ENCODE data around the gene EYA2. TPM values are rescaled to one million over a fixed set of nuclear protein-coding genes. Genes with fewer than 3 reads are reported as not detected.
"Not testable (repeated sequence)": the region's sequence is repeated elsewhere in the genome, so short reads cannot be mapped to it uniquely, and the experiment has no call there.

EYA2 gene
- polyA plus RNA-seq, 5 donors, result 0.80 to 2.7 (median 1.3) TPM

DNA sequence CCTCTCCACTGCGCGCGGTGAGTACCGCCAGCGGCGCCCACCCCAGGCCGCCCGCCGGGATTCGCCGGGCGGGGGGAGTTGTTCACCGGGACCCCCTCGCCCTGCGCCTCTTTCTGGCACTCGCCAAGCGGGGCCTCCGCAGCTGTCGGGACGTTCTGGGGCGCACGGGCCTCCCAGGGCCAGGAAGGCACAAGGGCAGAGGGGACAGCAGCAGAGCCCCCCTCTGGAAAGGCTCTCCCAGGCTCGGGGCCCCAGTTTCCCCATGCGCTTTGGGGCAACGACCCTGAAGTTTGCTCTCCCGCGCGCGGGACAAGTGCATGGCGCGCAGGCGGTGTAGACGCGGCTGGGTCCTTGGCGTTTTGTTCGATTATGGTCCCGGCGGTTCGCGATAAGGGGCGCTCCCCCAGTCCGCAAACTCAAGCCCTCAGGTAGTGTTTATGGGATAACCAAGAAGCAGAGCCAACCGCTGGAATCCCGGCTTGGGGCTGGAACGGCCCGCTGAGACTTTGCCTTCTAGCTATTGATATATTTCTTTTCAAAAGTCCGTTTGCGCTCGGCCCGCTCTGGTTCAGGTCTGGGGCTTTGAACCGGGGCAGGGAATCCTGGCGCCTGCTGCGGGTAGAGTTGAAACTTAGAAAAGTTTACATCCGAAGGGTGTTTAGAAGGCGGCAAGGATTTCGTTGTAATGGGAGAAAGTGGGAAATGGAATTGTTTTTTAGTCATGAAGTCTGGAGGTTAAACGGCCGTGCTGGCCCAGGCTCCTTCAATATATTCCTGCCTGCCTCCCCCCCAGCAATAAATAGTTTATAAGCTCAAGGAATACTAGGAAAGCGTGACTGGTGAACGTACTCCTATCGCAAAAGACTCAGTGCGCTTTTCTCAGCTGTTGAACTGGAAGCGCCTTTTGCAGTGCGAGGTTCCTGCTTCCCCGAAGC, 595 bp downstream of the EYA2 start:
- no peak for DNase-seq

DNA sequence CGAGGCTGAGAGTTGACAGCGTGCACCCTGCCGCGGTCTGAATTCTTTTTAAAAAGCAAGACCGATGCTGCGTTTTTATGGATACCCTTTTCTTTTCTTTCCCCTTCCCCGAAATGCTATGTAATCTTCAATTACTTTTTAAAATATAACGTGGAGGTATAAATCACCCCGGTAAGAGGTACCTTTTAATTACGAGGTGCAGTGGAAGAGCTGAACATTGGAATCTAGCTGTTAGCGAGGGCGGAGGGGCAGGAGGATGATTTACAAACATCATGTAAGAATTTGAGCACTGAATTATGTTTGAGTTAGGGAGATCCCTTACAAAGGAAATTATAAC, 1.2 kb downstream of the EYA2 start:
- no peak for DNase-seq

DNA sequence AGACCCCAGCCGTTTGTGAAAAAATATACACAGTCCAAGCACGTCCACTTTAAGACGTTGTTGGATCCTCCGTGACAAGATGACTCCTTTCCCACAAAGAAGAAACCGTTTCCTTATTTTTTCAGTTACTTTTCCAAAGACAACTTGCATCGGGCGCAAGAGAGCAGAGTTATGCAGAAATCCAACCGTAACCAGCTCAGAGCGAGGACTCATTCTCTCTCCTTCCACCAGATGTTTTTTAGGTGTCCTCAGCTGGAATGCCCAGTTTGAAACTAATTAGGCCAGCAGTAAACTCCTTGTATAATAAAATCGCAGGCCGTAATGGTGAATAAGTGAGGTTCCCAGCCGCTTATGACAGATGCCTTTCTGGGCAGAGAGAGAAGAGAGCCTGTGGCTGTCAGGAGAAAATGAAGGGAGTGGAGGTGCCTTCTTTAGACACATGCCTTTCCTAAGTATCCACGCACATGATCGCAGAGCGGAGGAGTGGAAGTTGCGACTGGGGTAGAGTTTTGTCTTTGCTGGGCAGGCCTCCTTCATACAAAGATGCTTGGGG, 2.8 kb downstream of the EYA2 start:
- no peak for DNase-seq

GRCh38 chr20:46898423-46898822, 3.8 kb downstream of the EYA2 start:
- no peak for DNase-seq

GRCh38 chr20:46899621-46900020, 5.0 kb downstream of the EYA2 start:
- DNase-seq, result no peak

- DNase-seq, result no peak
Observed at GRCh38 chr20:46900086-46900485, 5.4 kb downstream of the EYA2 start.

GRCh38 chr20:46900826-46901225, 6.2 kb downstream of the EYA2 start:
- DNase-seq, result no peak

GRCh38 chr20:46901638-46902037, 7.0 kb downstream of the EYA2 start:
- DNase-seq, result no peak

- no peak for DNase-seq
Observed at GRCh38 chr20:46903256-46903655, 8.6 kb downstream of the EYA2 start.

- no peak for DNase-seq
Observed at GRCh38 chr20:46903937-46904336, 9.3 kb downstream of the EYA2 start.

- DNase-seq, result no peak
Observed at GRCh38 chr20:46905364-46906125, 10.9 kb downstream of the EYA2 start.

DNA sequence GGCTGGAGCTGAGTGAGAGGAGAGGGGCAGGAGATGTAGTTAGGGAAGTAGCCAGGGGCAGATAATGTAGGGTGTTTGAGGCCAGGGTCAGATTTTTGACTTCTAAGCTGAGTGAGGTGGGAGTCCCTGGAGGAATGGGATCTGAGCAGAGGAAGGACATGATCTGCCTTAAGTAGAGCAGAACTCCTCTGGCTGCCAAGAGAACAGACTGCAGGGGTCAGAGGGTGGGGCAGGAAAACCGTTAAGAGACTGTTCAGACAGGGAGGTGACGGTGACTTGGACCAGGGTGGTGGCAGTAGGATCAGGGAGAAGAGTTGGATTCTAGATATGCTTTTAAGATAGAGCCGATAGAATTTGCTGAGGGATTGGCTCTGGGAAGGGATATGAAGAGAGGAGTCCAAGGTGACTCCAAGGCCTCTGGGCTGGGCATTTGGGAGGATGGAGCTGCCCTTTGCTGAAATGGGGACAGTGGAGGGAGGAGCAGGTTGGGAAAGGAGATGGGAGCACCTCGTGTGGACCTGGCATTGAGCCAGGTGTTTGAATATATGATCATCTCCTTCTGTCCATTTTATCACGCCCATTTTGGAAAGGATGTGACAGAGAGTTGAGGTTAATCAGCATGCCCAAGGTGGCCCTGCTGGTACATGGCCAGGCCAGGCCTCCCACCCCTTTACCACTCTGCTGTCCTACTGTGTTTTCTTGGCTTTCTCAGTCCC, 18.8 kb downstream of the EYA2 start:
- DNase-seq, result no peak

- no peak for DNase-seq
Observed at GRCh38 chr20:46914789-46915379, 20.2 kb downstream of the EYA2 start.

DNA sequence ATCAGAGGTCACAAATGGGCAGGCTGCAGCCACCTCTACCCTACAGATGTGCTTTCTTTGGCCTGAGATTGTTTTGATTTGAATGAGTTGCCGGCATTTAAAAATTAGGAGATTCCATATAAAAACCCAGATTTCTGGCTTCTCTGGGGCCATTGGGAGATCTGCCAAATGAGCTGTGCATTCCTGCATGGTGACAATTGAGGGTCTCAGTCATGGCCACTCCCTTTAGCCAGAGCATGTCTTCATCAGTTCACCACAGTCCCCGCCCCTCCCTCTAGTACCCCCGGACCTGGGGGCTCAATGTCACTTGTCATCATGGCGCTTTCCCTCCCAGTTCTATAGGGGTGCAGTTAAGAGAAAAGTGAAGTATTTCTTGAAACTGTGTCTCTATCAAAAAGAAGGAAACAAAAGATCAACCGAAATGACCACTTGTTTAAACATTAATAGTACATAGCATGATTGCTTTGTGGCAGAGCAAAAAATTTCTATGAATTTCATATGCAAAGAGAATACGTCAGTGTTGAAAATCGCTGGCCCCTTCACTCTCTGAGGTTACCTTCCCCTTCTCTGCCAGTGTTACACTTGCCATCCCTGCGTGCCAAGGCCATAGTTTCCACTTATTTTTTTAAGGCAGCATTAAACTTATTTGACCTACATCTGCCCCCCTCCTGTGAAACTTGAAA, 21.1 kb downstream of the EYA2 start:
- DNase-seq, result no peak

- DNase-seq, result no peak
Observed at GRCh38 chr20:46916258-46916603, 21.6 kb downstream of the EYA2 start.

DNA sequence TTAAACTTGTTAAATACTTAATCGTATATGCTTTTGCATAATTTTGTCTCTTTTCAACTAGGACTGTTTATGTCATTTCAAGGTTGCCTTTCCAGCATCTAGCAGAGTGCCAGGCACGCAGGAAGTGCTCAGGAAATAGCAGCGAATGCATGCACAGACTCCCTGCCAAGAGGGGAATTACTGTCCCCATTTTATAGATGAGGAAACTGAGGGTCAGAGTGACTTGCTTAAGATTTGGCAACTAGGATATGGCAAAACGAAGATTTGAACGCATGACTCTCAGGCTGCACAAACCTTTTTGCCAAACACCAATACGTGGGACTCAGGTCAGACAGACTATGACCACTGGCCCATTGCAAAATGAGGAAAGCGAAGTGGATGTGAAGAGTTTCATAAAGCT, 22.5 kb downstream of the EYA2 start:
- DNase-seq, result no peak

DNA sequence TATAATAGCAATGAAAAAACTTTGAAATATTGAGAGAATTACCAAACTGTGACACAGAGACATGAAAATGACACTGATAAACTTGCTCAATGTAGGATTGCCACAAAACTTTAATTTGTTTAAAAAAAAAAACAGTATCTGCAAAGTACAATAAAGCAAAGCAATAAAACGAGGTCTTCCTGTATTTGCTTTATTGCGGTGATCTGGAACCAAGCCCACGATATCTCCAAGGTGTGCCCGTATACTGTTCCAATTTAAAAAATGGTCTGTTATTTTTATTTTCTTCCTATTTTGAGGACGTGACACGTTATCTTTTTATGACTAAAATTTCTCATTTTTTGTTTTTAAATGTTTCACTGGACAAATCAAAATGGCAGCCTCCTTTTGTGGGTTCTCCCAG, 25.5 kb downstream of the EYA2 start:
- DNase-seq, result no peak

DNA sequence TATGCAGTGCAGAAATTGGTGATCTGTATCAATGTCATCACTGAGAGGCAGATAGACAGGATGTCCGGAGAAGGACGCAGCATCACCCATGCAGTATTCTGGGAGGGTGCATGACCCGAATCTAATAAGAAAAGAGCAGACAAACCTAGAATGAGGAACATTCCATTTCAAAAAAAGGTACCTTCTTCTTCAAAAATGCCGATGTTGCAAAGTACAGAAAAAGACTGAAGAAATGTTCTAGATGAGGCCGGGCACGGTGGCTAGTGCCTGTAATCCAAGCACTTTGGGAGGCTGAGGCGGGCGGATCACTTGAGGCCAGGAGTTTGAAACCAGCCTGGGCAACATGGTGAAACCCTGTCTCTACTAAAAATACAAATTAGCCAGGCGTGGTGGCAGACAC, 28.2 kb downstream of the EYA2 start:
- not testable (repeated sequence) for DNase-seq

DNA sequence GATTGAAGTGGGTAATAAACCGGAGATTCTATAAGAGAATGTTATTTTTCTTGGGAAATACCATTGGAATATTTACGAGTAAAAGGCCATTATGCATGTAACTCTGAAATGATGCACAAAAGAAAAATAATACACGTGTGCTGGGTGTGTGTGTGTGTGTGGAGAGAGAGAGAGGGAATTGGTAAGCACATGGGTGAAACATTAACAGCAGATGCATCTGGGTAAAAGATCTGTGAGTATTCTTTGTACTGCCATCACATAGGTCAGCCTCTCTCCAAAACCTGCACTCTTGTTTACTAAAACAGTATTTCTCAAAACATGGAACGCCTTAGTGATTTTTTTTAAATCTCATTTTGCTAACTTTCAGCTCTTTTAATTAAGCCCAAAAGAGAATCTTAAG, 28.9 kb downstream of the EYA2 start:
- DNase-seq, result no peak

GRCh38 chr20:46928580-46929132, 34.0 kb downstream of the EYA2 start:
- no peak for DNase-seq

- DNase-seq, result no peak
Observed at GRCh38 chr20:46929902-46930301, 35.3 kb downstream of the EYA2 start.
